NB4 (cell line): Measurements from ENCODE around the gene PDX1.

Experiments
- DNase-seq: peaks from one replicate; pipeline ENCODE4 v3.0.0; 2010; ENCODE audit warnings: low read depth
- H3K4me3 ChIP-seq: one replicate; pipeline ENCODE4 v1.5.1; 2011; ENCODE audit warnings: mild to moderate bottlenecking, low read depth, low read length, moderate library complexity
- MYC ChIP-seq: IDR thresholded peaks from 2 replicates; pipeline ENCODE4 v1.6.1; 2011; ENCODE audit warnings: low read depth, low read length
- POLR2A ChIP-seq: IDR thresholded peaks from 2 replicates; pipeline ENCODE4 v1.6.1; 2011; ENCODE audit warnings: mild to moderate bottlenecking; ENCODE audit not compliant: insufficient read length; ENCODE audit errors: extremely low read depth
- TF ChIP-seq, protein P1 (sequence below): IDR thresholded peaks from one replicate; pipeline ENCODE4 v1.5.1; 2012; ENCODE audit warnings: low read depth, low read length
- TF ChIP-seq, protein P2 (sequence below): IDR thresholded peaks from 2 replicates; pipeline ENCODE4 v1.6.1; 2011; ENCODE audit warnings: low read depth, low read length

Gene PDX1

DNA sequence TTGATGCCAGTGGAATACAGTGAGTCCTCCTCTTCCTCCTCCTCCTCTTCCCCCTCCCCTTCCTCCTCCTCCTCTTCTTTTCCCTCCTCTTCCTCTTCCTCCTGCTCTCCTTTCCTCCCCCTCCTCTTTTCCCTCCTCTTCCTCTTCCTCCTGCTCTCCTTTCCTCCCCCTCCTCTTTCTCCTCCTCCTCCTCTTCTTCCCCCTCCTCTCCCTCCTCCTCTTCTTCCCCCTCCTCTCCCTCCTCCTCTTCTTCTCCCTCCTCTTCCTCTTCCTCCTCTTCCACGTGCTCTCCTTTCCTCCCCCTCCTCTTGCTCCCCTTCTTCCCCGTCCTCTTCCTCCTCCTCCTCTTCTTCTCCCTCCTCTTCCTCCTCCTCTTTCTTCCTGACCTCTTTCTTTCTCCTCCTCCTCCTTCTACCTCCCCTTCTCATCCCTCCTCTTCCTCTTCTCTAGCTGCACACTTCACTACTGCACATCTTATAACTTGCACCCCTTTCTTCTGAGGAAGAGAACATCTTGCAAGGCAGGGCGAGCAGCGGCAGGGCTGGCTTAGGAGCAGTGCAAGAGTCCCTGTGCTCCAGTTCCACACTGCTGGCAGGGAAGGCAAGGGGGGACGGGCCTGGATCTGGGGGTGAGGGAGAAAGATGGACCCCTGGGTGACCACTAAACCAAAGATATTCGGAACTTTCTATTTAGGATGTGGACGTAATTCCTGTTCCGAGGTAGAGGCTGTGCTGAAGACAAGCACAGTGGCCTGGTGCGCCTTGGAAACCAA is 5.6 kb downstream of the PDX1 start:
- TF ChIP-seq, protein P1, sequence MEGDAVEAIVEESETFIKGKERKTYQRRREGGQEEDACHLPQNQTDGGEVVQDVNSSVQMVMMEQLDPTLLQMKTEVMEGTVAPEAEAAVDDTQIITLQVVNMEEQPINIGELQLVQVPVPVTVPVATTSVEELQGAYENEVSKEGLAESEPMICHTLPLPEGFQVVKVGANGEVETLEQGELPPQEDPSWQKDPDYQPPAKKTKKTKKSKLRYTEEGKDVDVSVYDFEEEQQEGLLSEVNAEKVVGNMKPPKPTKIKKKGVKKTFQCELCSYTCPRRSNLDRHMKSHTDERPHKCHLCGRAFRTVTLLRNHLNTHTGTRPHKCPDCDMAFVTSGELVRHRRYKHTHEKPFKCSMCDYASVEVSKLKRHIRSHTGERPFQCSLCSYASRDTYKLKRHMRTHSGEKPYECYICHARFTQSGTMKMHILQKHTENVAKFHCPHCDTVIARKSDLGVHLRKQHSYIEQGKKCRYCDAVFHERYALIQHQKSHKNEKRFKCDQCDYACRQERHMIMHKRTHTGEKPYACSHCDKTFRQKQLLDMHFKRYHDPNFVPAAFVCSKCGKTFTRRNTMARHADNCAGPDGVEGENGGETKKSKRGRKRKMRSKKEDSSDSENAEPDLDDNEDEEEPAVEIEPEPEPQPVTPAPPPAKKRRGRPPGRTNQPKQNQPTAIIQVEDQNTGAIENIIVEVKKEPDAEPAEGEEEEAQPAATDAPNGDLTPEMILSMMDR = no peak
- TF ChIP-seq POLR2A = no peak
- TF ChIP-seq MYC = no peak
- TF ChIP-seq, protein P2, sequence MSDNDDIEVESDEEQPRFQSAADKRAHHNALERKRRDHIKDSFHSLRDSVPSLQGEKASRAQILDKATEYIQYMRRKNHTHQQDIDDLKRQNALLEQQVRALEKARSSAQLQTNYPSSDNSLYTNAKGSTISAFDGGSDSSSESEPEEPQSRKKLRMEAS = no peak
- DNase-seq = no peak
- H3K4me3 ChIP-seq = no peak overlapping the region

DNA sequence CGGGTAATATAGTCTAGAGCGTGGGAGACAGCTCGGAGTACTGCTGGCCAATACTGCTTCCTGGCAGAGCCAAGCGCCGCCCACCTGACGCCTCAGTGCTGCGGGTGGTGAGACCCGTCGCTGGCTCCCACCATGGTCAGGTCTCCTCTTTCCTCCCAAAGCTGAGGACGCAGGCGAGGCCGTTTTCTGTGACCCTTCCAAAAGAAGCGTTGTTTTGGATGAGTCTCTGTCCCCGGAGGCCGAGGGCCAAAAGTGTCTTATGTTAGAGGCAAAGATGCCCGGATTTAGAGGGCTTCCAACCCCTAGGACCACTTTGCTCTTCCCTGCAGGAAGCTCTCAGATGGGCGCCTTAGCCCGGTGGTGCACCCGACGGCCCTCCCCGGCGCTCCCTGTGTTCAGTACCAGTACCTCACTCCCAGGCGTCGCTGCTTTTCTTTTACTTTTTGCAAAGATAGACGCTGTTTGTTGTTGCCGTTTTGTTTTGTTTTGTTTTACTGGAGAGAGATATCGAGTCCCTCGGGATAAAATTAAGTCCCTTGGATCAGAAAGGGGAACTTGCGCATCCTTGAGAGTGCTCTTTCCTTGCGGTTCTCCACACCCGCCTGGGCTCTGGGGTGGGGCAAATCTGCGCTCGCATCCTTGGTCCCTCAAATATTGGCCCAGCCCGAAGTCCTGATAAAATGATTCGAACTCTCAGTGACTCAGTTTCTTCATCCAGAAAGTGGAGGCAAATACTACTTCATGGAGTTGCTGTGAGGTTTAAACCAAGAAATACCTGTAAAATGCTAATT is 7.0 kb downstream of the PDX1 start:
- no peak overlapping the region for H3K4me3 ChIP-seq
- TF ChIP-seq, protein P2 = no peak
- TF ChIP-seq, protein P1 = no peak
- TF ChIP-seq MYC = no peak
- no peak for TF ChIP-seq POLR2A
- DNase-seq = no peak

DNA sequence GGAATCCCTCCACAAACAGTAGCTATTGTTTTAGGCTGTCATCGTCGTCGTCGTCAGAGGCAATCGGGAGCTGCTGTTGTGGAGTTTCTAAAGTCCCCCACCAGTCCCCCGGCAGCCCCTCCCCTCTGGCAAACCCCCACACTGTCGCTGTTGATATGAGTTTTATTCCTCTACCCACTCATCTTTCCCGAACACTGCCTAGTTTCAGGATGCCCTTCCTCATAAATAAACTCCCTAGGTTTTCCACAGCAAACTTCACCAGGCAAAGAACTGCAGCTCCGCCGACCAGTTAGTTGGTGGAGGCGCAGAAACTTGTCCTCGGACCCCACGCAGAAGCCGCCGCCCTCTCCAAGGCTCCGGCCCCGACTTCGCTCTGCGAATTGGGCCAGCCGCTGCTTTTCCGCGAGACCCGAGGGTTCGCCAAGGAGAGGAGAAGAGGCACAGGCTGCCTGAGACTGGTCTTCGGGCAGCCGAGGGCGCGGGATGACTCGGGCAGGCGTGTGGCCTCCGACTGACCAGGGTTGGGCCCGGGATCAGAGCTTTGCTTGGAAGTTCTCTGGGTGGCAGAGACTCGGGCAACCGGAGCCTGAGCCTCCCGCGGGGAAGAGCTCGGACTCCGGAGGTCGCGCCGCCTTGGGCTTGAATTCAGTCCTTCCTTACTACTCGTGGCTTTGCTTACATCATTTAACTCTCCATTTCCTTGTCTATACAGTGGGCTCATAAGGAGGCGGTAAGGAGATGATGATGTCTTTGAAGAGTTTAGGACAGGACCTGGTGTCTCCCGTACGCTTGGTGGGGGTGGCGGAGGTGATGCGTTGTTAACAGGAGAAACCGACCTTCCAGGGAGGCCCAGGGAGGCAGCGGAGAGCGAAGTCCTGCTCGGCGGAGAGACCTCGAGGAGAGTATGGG is 7.9 kb downstream of the PDX1 start:
- no peak for DNase-seq
- TF ChIP-seq, protein P1 = no peak
- TF ChIP-seq POLR2A (no peak), MYC (no peak)
- TF ChIP-seq, protein P2 = no peak
- H3K4me3 ChIP-seq = no peak overlapping the region

DNA sequence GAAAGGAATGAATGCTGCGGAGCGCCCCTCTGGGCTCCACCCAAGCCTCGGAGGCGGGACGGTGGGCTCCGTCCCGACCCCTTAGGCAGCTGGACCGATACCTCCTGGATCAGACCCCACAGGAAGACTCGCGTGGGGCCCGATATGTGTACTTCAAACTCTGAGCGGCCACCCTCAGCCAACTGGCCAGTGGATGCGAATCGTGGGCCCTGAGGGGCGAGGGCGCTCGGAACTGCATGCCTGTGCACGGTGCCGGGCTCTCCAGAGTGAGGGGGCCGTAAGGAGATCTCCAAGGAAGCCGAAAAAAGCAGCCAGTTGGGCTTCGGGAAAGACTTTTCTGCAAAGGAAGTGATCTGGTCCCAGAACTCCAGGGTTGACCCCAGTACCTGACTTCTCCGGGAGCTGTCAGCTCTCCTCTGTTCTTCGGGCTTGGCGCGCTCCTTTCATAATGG is 8.6 kb downstream of the PDX1 start:
- TF ChIP-seq POLR2A (no peak), MYC (no peak)
- TF ChIP-seq, protein P2 = no peak
- TF ChIP-seq, protein P1 = no peak
- H3K4me3 ChIP-seq = no peak overlapping the region
- DNase-seq = no peak
